22Rv1 (cell line): ENCODE measurements around the gene BMPR2.

Source experiments
- H3K27ac ChIP-seq: fragments of 450-650 bp; 2 replicates; pipeline ENCODE4 v1.5.1; 2017
- ZFX ChIP-seq: fragments of 450-650 bp; IDR thresholded peaks from 2 replicates; pipeline ENCODE4 v1.6.1; 2017; ENCODE audit warnings: antibody characterized with exemption, borderline replicate concordance
- TF ChIP-seq, protein P1 (sequence below): fragments of 450-650 bp; IDR thresholded peaks from 2 replicates; pipeline ENCODE4 v1.5.1; 2017; ENCODE audit warnings: mild to moderate bottlenecking

The BMPR2 gene

DNA sequence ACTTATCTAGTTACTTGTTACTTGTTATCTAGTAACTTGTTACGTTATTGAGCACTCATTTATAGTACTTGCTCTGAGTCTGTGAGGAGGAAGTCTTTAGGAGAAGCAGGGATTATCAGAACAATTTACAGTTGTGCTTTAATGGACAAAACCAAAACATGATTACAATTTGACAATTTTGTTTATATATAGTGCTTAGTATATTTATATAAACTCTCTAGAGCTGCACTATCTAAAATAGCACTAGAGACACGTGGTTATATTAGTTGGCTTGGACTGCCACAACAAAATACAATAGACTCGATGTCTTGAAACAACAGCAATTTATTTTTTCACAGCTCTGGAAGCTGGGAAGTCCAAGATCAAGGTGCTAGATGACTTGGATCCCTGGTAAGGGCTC lies 78.4 kb downstream of the BMPR2 start:
- no peak for TF ChIP-seq ZFX
- TF ChIP-seq, protein P1, sequence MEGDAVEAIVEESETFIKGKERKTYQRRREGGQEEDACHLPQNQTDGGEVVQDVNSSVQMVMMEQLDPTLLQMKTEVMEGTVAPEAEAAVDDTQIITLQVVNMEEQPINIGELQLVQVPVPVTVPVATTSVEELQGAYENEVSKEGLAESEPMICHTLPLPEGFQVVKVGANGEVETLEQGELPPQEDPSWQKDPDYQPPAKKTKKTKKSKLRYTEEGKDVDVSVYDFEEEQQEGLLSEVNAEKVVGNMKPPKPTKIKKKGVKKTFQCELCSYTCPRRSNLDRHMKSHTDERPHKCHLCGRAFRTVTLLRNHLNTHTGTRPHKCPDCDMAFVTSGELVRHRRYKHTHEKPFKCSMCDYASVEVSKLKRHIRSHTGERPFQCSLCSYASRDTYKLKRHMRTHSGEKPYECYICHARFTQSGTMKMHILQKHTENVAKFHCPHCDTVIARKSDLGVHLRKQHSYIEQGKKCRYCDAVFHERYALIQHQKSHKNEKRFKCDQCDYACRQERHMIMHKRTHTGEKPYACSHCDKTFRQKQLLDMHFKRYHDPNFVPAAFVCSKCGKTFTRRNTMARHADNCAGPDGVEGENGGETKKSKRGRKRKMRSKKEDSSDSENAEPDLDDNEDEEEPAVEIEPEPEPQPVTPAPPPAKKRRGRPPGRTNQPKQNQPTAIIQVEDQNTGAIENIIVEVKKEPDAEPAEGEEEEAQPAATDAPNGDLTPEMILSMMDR = no peak
- no peak overlapping the region for H3K27ac ChIP-seq

DNA sequence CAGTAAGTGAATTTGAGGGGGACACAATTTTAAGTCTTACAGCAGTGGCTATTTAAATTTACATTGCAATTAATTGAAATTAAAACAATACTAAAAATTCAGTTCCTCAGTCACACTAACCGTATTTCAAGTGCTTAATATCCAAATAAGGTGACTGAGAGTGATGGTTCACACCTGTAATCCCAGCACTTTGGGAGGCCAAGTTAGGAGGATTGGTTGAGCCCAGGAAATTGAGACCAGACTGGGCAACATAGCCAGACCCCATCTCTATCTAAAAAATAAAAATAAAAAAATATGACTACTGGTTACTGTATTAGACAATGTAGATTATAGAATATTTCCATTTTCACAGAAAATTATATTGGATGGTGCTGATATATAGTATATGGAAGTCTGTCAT lies 79.0 kb downstream of the BMPR2 start:
- no peak for TF ChIP-seq ZFX
- TF ChIP-seq, protein P1 = no peak
- no peak overlapping the region for H3K27ac ChIP-seq

DNA sequence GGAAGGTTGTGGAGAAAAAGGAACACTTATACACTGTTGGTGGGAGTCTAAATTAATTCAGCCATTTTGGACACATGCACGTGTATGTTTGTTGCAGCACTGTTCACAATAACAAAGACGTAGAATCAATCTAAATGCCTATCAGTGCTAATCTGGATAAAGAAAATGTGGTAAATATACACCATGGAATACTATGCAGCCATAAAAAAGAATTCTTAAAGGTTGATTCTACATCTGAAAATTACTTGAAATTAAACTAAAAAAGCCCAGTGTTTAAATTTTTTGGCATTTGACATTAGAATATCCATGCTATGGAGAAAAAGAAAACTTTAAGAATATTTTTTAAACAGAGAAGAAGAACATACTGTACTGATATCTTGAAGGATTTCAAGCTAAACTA lies 84.0 kb downstream of the BMPR2 start:
- TF ChIP-seq ZFX = no peak
- TF ChIP-seq, protein P1 = no peak
- H3K27ac ChIP-seq = no peak overlapping the region

DNA sequence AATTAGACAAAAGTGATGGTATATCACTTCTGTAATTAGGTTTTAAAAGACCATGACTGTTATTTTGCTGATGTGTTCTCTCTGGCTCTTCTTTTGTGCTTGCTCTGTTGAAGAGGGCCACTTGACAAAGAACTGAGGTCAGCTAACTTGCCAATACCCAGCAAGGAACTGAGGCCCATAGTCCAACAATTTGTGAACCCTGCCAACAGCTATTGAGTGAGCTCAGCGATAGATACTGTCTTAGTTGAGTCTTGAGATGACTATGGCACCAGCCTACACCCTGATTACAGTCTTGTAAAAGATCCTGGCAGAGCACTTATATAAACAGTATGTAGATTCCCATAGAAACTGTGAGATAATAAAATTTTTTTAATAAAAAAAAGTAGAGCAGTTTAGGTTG lies 103.0 kb downstream of the BMPR2 start:
- H3K27ac ChIP-seq = no peak overlapping the region
- TF ChIP-seq ZFX = no peak
- TF ChIP-seq, protein P1 = no peak

DNA sequence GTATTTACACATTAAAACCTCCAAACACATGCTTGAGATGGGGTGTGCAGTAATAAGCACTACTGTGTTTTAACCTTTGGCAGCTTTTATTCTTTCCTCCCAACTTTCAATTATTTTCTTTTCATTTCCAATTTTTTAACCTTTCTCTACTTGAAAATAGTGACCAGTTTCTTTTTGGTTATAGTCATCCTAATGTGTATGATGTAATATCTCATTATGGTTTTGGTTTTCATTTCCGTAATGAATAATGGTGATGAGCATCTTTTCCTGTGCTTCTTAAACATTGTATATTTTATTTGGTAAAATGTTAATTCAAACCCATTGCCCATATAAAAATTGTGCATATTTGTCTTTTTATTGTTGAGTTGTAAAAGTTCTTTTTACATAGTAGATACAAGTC lies 103.5 kb downstream of the BMPR2 start:
- TF ChIP-seq, protein P1 = no peak
- no peak for TF ChIP-seq ZFX
- H3K27ac ChIP-seq = no peak overlapping the region

DNA sequence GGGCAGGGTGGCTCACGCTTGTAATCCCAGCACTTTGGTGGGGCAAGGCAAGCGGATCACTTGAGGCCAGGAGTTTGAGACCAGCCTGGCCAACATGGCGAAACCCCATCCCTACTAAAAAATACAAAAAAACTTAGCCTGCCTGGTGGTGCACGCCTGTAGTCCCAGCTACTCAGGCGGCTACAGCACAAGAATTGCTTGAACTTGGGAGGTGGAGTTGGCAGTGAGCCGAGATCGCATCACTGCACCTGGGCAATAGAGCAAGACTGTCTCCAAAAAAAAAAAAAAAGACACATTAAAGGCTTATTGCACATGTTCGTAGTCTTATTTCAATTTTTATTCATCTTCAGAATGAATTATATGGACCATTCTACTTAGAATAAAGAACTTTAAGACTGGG lies 110.2 kb downstream of the BMPR2 start:
- TF ChIP-seq ZFX = no peak
- TF ChIP-seq, protein P1 = no peak
- H3K27ac ChIP-seq = no peak overlapping the region

DNA sequence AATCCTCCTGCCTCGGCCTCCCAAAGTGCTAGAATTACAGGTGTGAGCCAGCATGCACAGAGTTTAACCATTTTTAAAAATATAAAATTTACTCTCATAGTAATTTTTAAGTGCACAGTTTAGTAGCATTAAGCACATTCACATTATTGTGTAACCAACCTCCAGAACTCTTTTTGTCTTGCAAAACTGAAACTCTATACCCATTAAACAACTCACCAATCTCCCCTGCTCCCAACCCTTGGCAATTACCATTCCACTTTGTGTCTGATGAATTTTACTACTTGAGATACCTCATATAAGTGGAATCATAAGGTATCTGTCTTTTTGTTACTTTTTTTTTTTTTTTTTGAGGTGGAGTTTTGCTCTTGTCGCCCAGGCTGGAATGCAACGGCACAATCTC lies 112.5 kb downstream of the BMPR2 start:
- no peak overlapping the region for H3K27ac ChIP-seq

More for the DNA sequence above, 112.5 kb downstream of the BMPR2 start:
- TF ChIP-seq, protein P1 = no peak
- no peak for TF ChIP-seq ZFX
